Heart right ventricle (tissue), 16 donors: ENCODE results near the gene CHERP. TPM values are rescaled to one million over a fixed set of nuclear protein-coding genes. Genes with fewer than 3 reads are reported as not detected.

ENCODE experiments used
- ATAC-seq, 8 donors: fragments of 200-7000 bp; cut with Tn5 transposase; one replicate each; pipeline ENCODE4 v1.9.1; 2020; ENCODE audit warnings: mild to moderate bottlenecking in 8 of 8, moderate library complexity in 8 of 8, moderate number of reproducible peaks in 1 of 8
- DNase-seq, 2 donors: peaks; one replicate each; pipeline ENCODE4 v3.0.0-alpha.2; 2020
- H3K27ac ChIP-seq, 10 donors: fragments of 200-600 bp; sonication (generic) in 2 of 10; one replicate each; pipeline versions ENCODE4 v1.5.0 to v1.8.0; 2020 to 2022; ENCODE audit warnings: mild to moderate bottlenecking in 3 of 10
- H3K27me3 ChIP-seq, 7 donors: fragments of 200-600 bp; one replicate each; pipeline ENCODE4 v1.8.0; 2021 to 2022; ENCODE audit warnings: mild to moderate bottlenecking in 2 of 7
- H3K36me3 ChIP-seq, 9 donors: fragments of 200-600 bp; sonication (generic) in 1 of 9; one replicate each; pipeline versions ENCODE4 v1.5.0 to v1.8.0; 2020 to 2022; ENCODE audit warnings: mild to moderate bottlenecking in 2 of 9
- H3K4me1 ChIP-seq, 9 donors: fragments of 200-600 bp; sonication (generic) in 1 of 9; one replicate each; pipeline versions ENCODE4 v1.5.0 to v1.8.0; 2020 to 2022; ENCODE audit warnings: mild to moderate bottlenecking in 4 of 9
- H3K4me3 ChIP-seq, 10 donors: fragments of 200-600 bp; sonication (generic) in 2 of 10; one replicate each; pipeline versions ENCODE4 v1.5.0 to v1.8.0; 2020 to 2022; ENCODE audit warnings: mild to moderate bottlenecking in 7 of 10, moderate library complexity in 2 of 10
- H3K9me3 ChIP-seq, 11 donors: fragments of 200-600 bp in 10 of 11; sonication (generic) in 2 of 11; one replicate each; pipeline versions ENCODE4 v1.5.0 to v1.8.0; 2013 to 2022; ENCODE audit warnings: mild to moderate bottlenecking in 2 of 11, control low read depth in 1 of 11, moderate library complexity in 1 of 11
- WGBS, 2 donors: extraction: QIAGEN DNeasy Blood & Tissue Kit; methylation state at CpG; one replicate each; pipeline ENCODE4 v1.1.7; 2013; ENCODE audit warnings: inconsistent platforms in 1 of 2; 5-methylcytosine and 5-hydroxymethylcytosine counted together
- intact Hi-C, 10 donors: fragments of 100-400 bp; cut with DNase I; formaldehyde crosslinking; loops; one replicate each; pipeline versions ENCODE4 v1.11.1 to v1.14.2; 2022
- polyA plus RNA-seq, 2 donors: library from polyadenylated mRNA; stranded (reverse); fragments of 200-250 nt; gene quantifications; one replicate each; pipeline ENCODE4 v1.2.3, GENCODE V29; 2013
- total RNA-seq, 10 donors: library from RNA; stranded (reverse); fragmentation: NEBNext Ultra II Directional in 3 of 10; extraction: Animal tissue kit (Norgen Biotek cat#: 25700) in 3 of 10; gene quantifications; one replicate each; pipeline versions ENCODE4 v1.2.1 to v1.2.4, GENCODE V29; 2021 to 2023
- TF ChIP-seq, protein P1 (sequence below), 9 donors: fragments of 200-600 bp; sonication (generic) in 2 of 9; IDR thresholded peaks; one replicate each; pipeline versions ENCODE4 v1.5.0 to v1.8.0; 2021 to 2022; ENCODE audit warnings: antibody characterized with exemption in 9 of 9, mild to moderate bottlenecking in 5 of 9, moderate library complexity in 1 of 9
- donor health status: Arrhythmogenic right ventricular cardiomyopathy.
- donor health status: ischemic (EF 13 %, LVEDD 7.1; RV severe dilation, severe dysfunction).
- donor health status: healthy with polysubstance abuse.
- donor health status: DM: no; HTN: yes; CAD: no.
- donor health status: DM: no; HTN: no; CAD: no.
- donor health status: ischemic (EF 25% LVEDD 6.9; RV normal size, moderate dysfunction).
- donor health status: ischemic (EF 25% LVEDD 5.7; RV mildly dilated, moderate dysfunction).
- donor health status: healthy.
- donor health status: DM: yes; HTN: yes; CAD: no.
- donor health status: Ischemic cardiomyopathy.
- donor health status: ischemic (EF 35%, LVEDD 5.7; RV mildly dilated, moderate dysfunction).
- donor health status: nonischemic (EF 11% LVEDD 7.7; RV severe dilation, severe dysfunction).
- donor health status: DM: yes; HTN: yes; CAD: no.
- donor health status: PGD.
- donor health status: ischemic (EF 29% LVEDD 5.4; RV normal size, mild dysfunction).
- donor health status: nonischemic (EF 23%, LVEDD 6.1; RV moderate dilation, normal function).

CHERP gene
- total and polyA plus RNA-seq, 12 donors = 11.3 to 26.6 (median 22.4) TPM

DNA sequence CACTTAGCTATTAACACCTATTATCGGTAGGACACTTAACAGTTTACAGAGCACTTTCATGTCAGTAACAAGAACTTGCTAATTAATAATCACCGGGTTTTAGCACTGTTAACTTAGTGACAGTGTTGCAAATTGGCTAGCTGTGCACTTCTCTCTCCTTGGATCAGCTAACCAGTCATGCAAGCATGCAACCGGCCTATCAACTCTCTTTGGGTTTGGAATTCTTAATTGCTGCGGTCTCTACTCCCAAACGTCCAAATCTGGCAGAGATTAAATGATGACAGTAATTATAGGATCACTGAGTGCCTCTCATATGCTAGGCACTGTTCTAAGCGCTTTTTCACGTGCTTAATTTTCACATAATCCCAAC is 71.7 kb downstream of the CHERP start:
- Histone ChIP-seq H3K4me1 (peaks cover 22 to 60% (median 51%) of the 10 kb centered on the region in 9 donors), H3K36me3 (peaks cover 0 to 5% (median 0%) of the 10 kb centered on the region in 9 donors), H3K4me3 (peak overlapping the region in 9 of 10 donors; percentile 87 to 97 (median 94)), H3K27ac (peak overlapping the region in 6 of 10 donors; percentile 83 to 92 (median 90)), H3K27me3 (no peaks in the 10 kb centered on the region), H3K9me3 (peaks cover 0 to 8% (median 0%) of the 10 kb centered on the region in 11 donors)
- no peak for DNase-seq
- 16 to 19% methylated on average over 7 of the region's 7 CpGs for WGBS, 2 donors
- ATAC-seq = no peak
- intact Hi-C loops = no loop called here
- TF ChIP-seq, protein P1, sequence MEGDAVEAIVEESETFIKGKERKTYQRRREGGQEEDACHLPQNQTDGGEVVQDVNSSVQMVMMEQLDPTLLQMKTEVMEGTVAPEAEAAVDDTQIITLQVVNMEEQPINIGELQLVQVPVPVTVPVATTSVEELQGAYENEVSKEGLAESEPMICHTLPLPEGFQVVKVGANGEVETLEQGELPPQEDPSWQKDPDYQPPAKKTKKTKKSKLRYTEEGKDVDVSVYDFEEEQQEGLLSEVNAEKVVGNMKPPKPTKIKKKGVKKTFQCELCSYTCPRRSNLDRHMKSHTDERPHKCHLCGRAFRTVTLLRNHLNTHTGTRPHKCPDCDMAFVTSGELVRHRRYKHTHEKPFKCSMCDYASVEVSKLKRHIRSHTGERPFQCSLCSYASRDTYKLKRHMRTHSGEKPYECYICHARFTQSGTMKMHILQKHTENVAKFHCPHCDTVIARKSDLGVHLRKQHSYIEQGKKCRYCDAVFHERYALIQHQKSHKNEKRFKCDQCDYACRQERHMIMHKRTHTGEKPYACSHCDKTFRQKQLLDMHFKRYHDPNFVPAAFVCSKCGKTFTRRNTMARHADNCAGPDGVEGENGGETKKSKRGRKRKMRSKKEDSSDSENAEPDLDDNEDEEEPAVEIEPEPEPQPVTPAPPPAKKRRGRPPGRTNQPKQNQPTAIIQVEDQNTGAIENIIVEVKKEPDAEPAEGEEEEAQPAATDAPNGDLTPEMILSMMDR (IDR thresholded peaks at IDR 0.05) = no peak

Other genes starting within 250 kb of the CHERP start
- gene KLF2, start 217.6 kb downstream of the CHERP start, total RNA-seq = 10 to 100 TPM; 25.5 to 76.2 (median 50.4) TPM
- gene KLF2, start 217.6 kb downstream of the CHERP start, polyA plus RNA-seq = 10 to 100 TPM; 22.4 to 73.5 TPM
- 10 to 100 TPM; 46.9 to 70.1 (median 57.4) TPM for gene EPS15L1, start 70.5 kb downstream of the CHERP start, total RNA-seq
- gene EPS15L1, start 70.5 kb downstream of the CHERP start, polyA plus RNA-seq = 10 to 100 TPM; 41.3 to 79.7 TPM
- under 1 TPM in 1 of 10 donors, not detected in 9; 0.22 TPM for gene CALR3, start 46.3 kb downstream of the CHERP start, total RNA-seq
- not detected for gene CALR3, start 46.3 kb downstream of the CHERP start, polyA plus RNA-seq
- gene C19orf44, start 46.0 kb downstream of the CHERP start, total RNA-seq = 1 to 10 TPM; 1.6 to 3.5 (median 2.9) TPM
- gene C19orf44, start 46.0 kb downstream of the CHERP start, polyA plus RNA-seq = 1 to 10 TPM; 3.0 to 4.1 TPM
- gene SLC35E1, start 30.0 kb upstream of the CHERP start, total RNA-seq = 10 to 100 TPM; 20.8 to 29.0 (median 23.6) TPM
- gene SLC35E1, start 30.0 kb upstream of the CHERP start, polyA plus RNA-seq = 10 to 100 TPM; 22.9 to 25.6 TPM
- gene MED26, start 85.8 kb upstream of the CHERP start, total RNA-seq = 1 to 10 TPM; 3.3 to 6.9 (median 4.6) TPM
- gene MED26, start 85.8 kb upstream of the CHERP start, polyA plus RNA-seq = 1 to 10 TPM; 3.8 to 5.1 TPM
- gene SMIM7, start 117.7 kb upstream of the CHERP start, total RNA-seq = 10 to 100 TPM; 32.0 to 43.2 (median 37.4) TPM
- gene SMIM7, start 117.7 kb upstream of the CHERP start, polyA plus RNA-seq = 10 to 100 TPM; 41.8 to 68.1 TPM
- 10 to 100 TPM; 17.2 to 41.4 (median 30.0) TPM for gene TMEM38A, start 118.7 kb upstream of the CHERP start, total RNA-seq
- gene TMEM38A, start 118.7 kb upstream of the CHERP start, polyA plus RNA-seq = 10 to 100 TPM; 18.5 to 29.6 TPM
- gene NWD1, start 177.4 kb upstream of the CHERP start, total RNA-seq = under 1 TPM in 6 of 10 donors, not detected in 4; 0.03 to 0.16 (median 0.05) TPM
- gene NWD1, start 177.4 kb upstream of the CHERP start, polyA plus RNA-seq = under 1 TPM; under 0.01 to 0.01 TPM